GM21423 (cell line): ENCODE results near the gene MAD1L1.

Experiments
- ATAC-seq: cut with Tn5 transposase; IDR thresholded peaks from one replicate; pipeline ENCODE4 v1.9.1; 2021; ENCODE audit warnings: mild to moderate bottlenecking, moderate library complexity; ENCODE audit not compliant: unreplicated experiment

Gene MAD1L1

GRCh38 chr7:1781369-1781768 lies 451.4 kb downstream of the MAD1L1 start:
- no peak for ATAC-seq

GRCh38 chr7:1779445-1779844 lies 453.3 kb downstream of the MAD1L1 start:
- no peak for ATAC-seq

GRCh38 chr7:1777122-1777521 lies 455.6 kb downstream of the MAD1L1 start:
- no peak for ATAC-seq

- no peak for ATAC-seq
Observed at GRCh38 chr7:1775389-1775788, 457.4 kb downstream of the MAD1L1 start.

- ATAC-seq = no peak
Observed at GRCh38 chr7:1770331-1770730, 462.4 kb downstream of the MAD1L1 start.

- no peak for ATAC-seq
Observed at GRCh38 chr7:1769286-1770200, 463.2 kb downstream of the MAD1L1 start.

GRCh38 chr7:1768832-1769231 lies 463.9 kb downstream of the MAD1L1 start:
- no peak for ATAC-seq

GRCh38 chr7:1767524-1767923 lies 465.2 kb downstream of the MAD1L1 start:
- no peak for ATAC-seq
